K562 (cell line): Measurements from ENCODE around the gene SKAP1. TPM values are rescaled to one million over a fixed set of nuclear protein-coding genes. Genes with fewer than 3 reads are reported as not detected.

Experiments
- CBFA2T2 ChIP-seq: fragments of 450-650 bp; conservative IDR thresholded peaks from 2 replicates; pipeline ENCODE4 v1.6.1; 2017; ENCODE audit warnings: mild to moderate bottlenecking
- CBFA2T3 ChIP-seq: fragments of 450-650 bp; IDR thresholded peaks from 2 replicates; pipeline ENCODE4 v1.6.1; 2017
- EGR1 ChIP-seq: fragments of 450-650 bp; conservative IDR thresholded peaks from 2 replicates; pipeline ENCODE4 v1.6.1; 2017; ENCODE audit warnings: mild to moderate bottlenecking
- GTF2B ChIP-seq: IDR thresholded peaks from 2 replicates; pipeline ENCODE4 v1.6.1; 2011; ENCODE audit not compliant: insufficient read length; ENCODE audit errors: extremely low read depth
- KAT7 ChIP-seq: sonication (generic); formaldehyde crosslinking; IDR thresholded peaks from 2 replicates; pipeline ENCODE4 v1.8.0; 2022; ENCODE audit warnings: missing genetic modification reagents, mild to moderate bottlenecking, borderline replicate concordance
- KDM4B ChIP-seq, 2 experiments: fragments of 450-650 bp in 1 of 2; sonication (generic) in 1 of 2; IDR thresholded peaks; 2 replicates each; pipeline ENCODE4 v1.6.1; 2016 to 2017; ENCODE audit warnings: borderline replicate concordance in 2 of 2, antibody characterized with exemption in 1 of 2, low read depth in 1 of 2, mild to moderate bottlenecking in 1 of 2
- MEIS2 ChIP-seq: fragments of 450-650 bp; IDR thresholded peaks from 2 replicates; pipeline ENCODE4 v1.6.1; 2014; ENCODE audit warnings: mild to moderate bottlenecking; ENCODE audit not compliant: partially characterized antibody
- NONO ChIP-seq, 2 experiments: fragments of 200-400 bp in 1 of 2; fragments of 450-650 bp in 1 of 2; formaldehyde crosslinking in 1 of 2; IDR thresholded peaks; 2 replicates each; pipeline ENCODE4 v1.6.1; 2017; ENCODE audit warnings: low read depth in 2 of 2, mild to moderate bottlenecking in 2 of 2, moderate library complexity in 2 of 2, low read length in 1 of 2
- ZBTB11 ChIP-seq, 3 experiments: fragments of 200-800 bp in 1 of 3; fragments of 250-450 bp in 1 of 3; fragments of 450-650 bp in 1 of 3; sonication (Bioruptor Pico) in 1 of 3; sonication (Bioruptor generic) in 1 of 3; formaldehyde crosslinking in 1 of 3; IDR thresholded peaks; 2 replicates each; pipeline versions ENCODE4 v1.6.1 to v1.8.0; 2016 to 2022; ENCODE audit warnings: mild to moderate bottlenecking in 2 of 3, missing genetic modification characterization in 2 of 3, missing compliant biosample characterization in 1 of 3, moderate library complexity in 1 of 3
- ZFX ChIP-seq: sonication (generic); formaldehyde crosslinking; IDR thresholded peaks from 2 replicates; pipeline ENCODE4 v1.8.0; 2022; ENCODE audit warnings: mild to moderate bottlenecking, missing genetic modification reagents, moderate library complexity
- ZNF280B ChIP-seq: fragments of 250-450 bp; sonication (Bioruptor Pico); IDR thresholded peaks from 2 replicates; pipeline ENCODE4 v1.5.1; 2021; ENCODE audit warnings: mild to moderate bottlenecking
- ZNF318 ChIP-seq, 2 experiments: fragments of 450-650 bp; IDR thresholded peaks; 2 replicates each; pipeline ENCODE4 v1.6.1; 2016; ENCODE audit warnings: mild to moderate bottlenecking in 2 of 2, borderline replicate concordance in 1 of 2, low read depth in 1 of 2, moderate library complexity in 1 of 2
- polyA plus RNA-seq, 8 experiments: library from polyadenylated mRNA; depleted of rRNA in 4 of 8; stranded (reverse) in 5 of 8; unstranded in 3 of 8; fragments of >200 nt; fragmentation: Nextera tagmentation in 2 of 8; fragmentation: Illumina TruSeq in 1 of 8; extraction: Ambion mirVana in 2 of 8; extraction: Trizol in 1 of 8; gene quantifications; 2 replicates each; pipeline versions ENCODE4 v1.2.1 to v1.2.3, GENCODE V29; 2011 to 2014; ENCODE audit warnings: inconsistent platforms in 1 of 8, missing spikeins in 1 of 8
- total RNA-seq, 7 experiments: library from RNA; depleted of rRNA in 6 of 7; stranded (reverse); fragments of >200 nt in 6 of 7; fragmentation: Illumina TruSeq in 2 of 7; extraction: Trizol in 2 of 7; gene quantifications; 2 replicates each; pipeline versions ENCODE4 v1.2.1 to v1.2.3, GENCODE V29; 2011 to 2021; ENCODE audit warnings: low replicate concordance in 1 of 7

The SKAP1 gene
- total and polyA plus RNA-seq, 9 of the 15 experiments (the other 6 are each of a cell fraction or from before 2014, with no cell fraction given): 0.06 to 0.80 (median 0.10) TPM; not detected in 4

- no peak for TF ChIP-seq ZNF318 (IDR thresholded peaks at IDR 0.05; ENCODE audit: borderline replicate concordance in 1 of 2, low read depth in 1 of 2)
- TF ChIP-seq CBFA2T3: peak; percentile 74
- no peak for TF ChIP-seq ZNF280B (CRISPR knock-in tag)
- peak; percentile 54 for TF ChIP-seq ZFX (CRISPR knock-in tag)
- no peak for TF ChIP-seq GTF2B
- 0 out of 6 replicates have a peak, but pooled peaks of 1 of the 3 experiments have one; percentile 23 for TF ChIP-seq ZBTB11 (CRISPR knock-in tag; IDR thresholded peaks at IDR 0.05)
- TF ChIP-seq KDM4B (IDR thresholded peaks at IDR 0.05; ENCODE audit: borderline replicate concordance in 2 of 2, low read depth in 1 of 2): no peak
- peak; percentile 44; the same call in 1 of the 2 replicates for TF ChIP-seq CBFA2T2
- TF ChIP-seq KAT7: no peak
- no peak for TF ChIP-seq NONO (IDR thresholded peaks at IDR 0.05; ENCODE audit: low read depth in 2 of 2, low read length in 1 of 2)
- TF ChIP-seq EGR1: no peak
- TF ChIP-seq MEIS2: peak; percentile 33
Observed at GRCh38 chr17:48439875-48440505, 10.0 kb upstream of the SKAP1 start (continued).
